ELF-1 (cell line): Measurements from ENCODE around the gene CKAP5.
"Not testable (repeated sequence)": the region's sequence is repeated elsewhere in the genome, so short reads cannot be mapped to it uniquely, and the experiment has no call there.

Experiments
- DNase-seq: peaks from one replicate; pipeline ENCODE4 v3.0.0-alpha.2; 2016; ENCODE audit warnings: low read depth, low spot score

The CKAP5 gene

GRCh38 chr11:46855167-46855566 lies 9.1 kb upstream of the CKAP5 start:
- no peak for DNase-seq

- peak; percentile 74 for DNase-seq
Measured at GRCh38 chr11:46850829-46851380, 4.8 kb upstream of the CKAP5 start.

- DNase-seq, result no peak
Measured at GRCh38 chr11:46849631-46850030, 3.6 kb upstream of the CKAP5 start.

GRCh38 chr11:46846510-46846830 lies 390 bp upstream of the CKAP5 start:
- no peak for DNase-seq

GRCh38 chr11:46845440-46845739 lies 690 bp downstream of the CKAP5 start:
- DNase-seq, result peak; percentile 81

GRCh38 chr11:46840116-46840515 lies 6.0 kb downstream of the CKAP5 start:
- no peak for DNase-seq

- DNase-seq, result no peak
Measured at GRCh38 chr11:46838501-46838900, 7.6 kb downstream of the CKAP5 start.

- DNase-seq, result no peak
Measured at GRCh38 chr11:46837860-46838259, 8.2 kb downstream of the CKAP5 start.

GRCh38 chr11:46836870-46837269 lies 9.2 kb downstream of the CKAP5 start:
- DNase-seq, result no peak

- DNase-seq, result no peak
Measured at GRCh38 chr11:46836431-46836830, 9.6 kb downstream of the CKAP5 start.

- no peak for DNase-seq
Measured at GRCh38 chr11:46835897-46836296, 10.2 kb downstream of the CKAP5 start.

- no peak for DNase-seq
Measured at GRCh38 chr11:46834821-46835220, 11.3 kb downstream of the CKAP5 start.

GRCh38 chr11:46832511-46833214 lies 13.4 kb downstream of the CKAP5 start:
- no peak for DNase-seq

- no peak for DNase-seq
Measured at GRCh38 chr11:46827995-46828394, 18.1 kb downstream of the CKAP5 start.

GRCh38 chr11:46826310-46827044 lies 19.6 kb downstream of the CKAP5 start:
- DNase-seq, result peak; percentile 94

GRCh38 chr11:46808799-46809431 lies 37.2 kb downstream of the CKAP5 start:
- DNase-seq, result no peak

GRCh38 chr11:46801694-46802470 lies 44.2 kb downstream of the CKAP5 start:
- no peak for DNase-seq

- DNase-seq, result no peak
Measured at GRCh38 chr11:46800177-46800576, 45.9 kb downstream of the CKAP5 start.

GRCh38 chr11:46799725-46800124 lies 46.4 kb downstream of the CKAP5 start:
- DNase-seq, result not testable (repeated sequence)

- no peak for DNase-seq
Measured at GRCh38 chr11:46778416-46778815, 67.7 kb downstream of the CKAP5 start.

GRCh38 chr11:46776878-46777277 lies 69.2 kb downstream of the CKAP5 start:
- DNase-seq, result no peak

- DNase-seq, result no peak
Measured at GRCh38 chr11:46769636-46770221, 76.4 kb downstream of the CKAP5 start.
